Measurements from ENCODE around the gene CLN6.

- TF ChIP-seq CTCF (conservative IDR thresholded peaks at IDR 0.05) (no peak), ZFX (IDR thresholded peaks at IDR 0.05) (no peak)
Observed at GRCh38 chr15:68262514-68263356, 33.2 kb upstream of the CLN6 start.
